GM12864 (cell line): ENCODE results near the gene RPS6KC1.
"Not testable (repeated sequence)": the region's sequence is repeated elsewhere in the genome, so short reads cannot be mapped to it uniquely, and the experiment has no call there.

ENCODE experiments used
- DNase-seq: peaks from one replicate; pipeline ENCODE4 v3.0.0-alpha.2; 2011; ENCODE audit warnings: low read depth
- H3K4me3 ChIP-seq: 2 replicates; pipeline ENCODE4 v1.5.1; 2011; ENCODE audit warnings: mild to moderate bottlenecking, low read depth, low read length, control low read depth
- CTCF ChIP-seq: IDR thresholded peaks from 2 replicates; pipeline ENCODE4 v1.5.1; 2011; ENCODE audit warnings: low read depth, mild to moderate bottlenecking, moderate library complexity, low read length, control low read depth, inconsistent platforms; ENCODE audit errors: missing control alignments

The RPS6KC1 gene

GRCh38 chr1:213200630-213201029 lies 149.6 kb downstream of the RPS6KC1 start:
- no peak overlapping the region for H3K4me3 ChIP-seq
- TF ChIP-seq CTCF: no peak
- DNase-seq: no peak

- no peak for DNase-seq
- H3K4me3 ChIP-seq: no peak overlapping the region
- TF ChIP-seq CTCF: no peak
Observed at GRCh38 chr1:213201380-213202155, 150.5 kb downstream of the RPS6KC1 start.

GRCh38 chr1:213211201-213211600 lies 160.2 kb downstream of the RPS6KC1 start:
- DNase-seq: no peak
- TF ChIP-seq CTCF: no peak
- no peak overlapping the region for H3K4me3 ChIP-seq

DNA sequence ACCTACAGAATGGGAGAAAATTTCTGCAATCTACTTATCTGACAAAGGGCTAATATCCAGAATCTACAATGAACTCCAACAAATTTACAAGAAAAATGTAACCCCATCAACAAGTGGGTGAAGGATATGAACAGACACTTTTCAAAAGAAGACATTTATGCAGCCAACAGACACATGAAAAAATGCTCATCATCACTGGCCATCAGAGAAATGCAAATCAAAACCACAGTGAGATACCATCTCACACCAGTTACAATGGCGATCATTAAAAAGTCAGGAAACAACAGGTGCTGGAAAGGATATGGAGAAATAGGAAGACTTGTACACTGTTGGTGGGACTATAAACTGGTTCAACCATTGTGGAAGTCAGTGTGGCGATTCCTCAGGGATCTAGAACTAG lies 168.0 kb downstream of the RPS6KC1 start:
- not testable (repeated sequence) for DNase-seq, H3K4me3 ChIP-seq

DNA sequence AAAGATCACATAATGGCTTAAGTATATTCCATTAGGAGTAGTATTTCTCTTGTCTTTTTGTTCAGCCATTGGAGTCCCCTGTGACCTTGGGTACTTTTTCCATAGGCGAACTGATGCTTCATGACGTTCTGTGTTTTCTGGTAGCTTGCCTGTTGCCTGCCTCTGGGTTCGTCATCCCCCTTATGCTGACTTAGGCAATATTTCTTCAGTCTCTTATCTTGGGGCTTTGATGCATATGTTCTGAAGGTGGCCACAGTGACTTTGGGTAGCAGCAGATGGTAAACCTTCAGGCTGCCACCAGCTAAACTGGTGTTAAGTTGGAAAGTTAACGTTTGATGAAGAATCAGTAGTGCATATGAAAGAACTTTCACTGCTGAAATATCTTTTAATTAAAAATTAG lies 170.2 kb downstream of the RPS6KC1 start:
- H3K4me3 ChIP-seq: no peak overlapping the region
- no peak for TF ChIP-seq CTCF
- no peak for DNase-seq

- TF ChIP-seq CTCF: no peak
- DNase-seq: no peak
Observed at GRCh38 chr1:213227458-213227857, 176.4 kb downstream of the RPS6KC1 start.

DNA sequence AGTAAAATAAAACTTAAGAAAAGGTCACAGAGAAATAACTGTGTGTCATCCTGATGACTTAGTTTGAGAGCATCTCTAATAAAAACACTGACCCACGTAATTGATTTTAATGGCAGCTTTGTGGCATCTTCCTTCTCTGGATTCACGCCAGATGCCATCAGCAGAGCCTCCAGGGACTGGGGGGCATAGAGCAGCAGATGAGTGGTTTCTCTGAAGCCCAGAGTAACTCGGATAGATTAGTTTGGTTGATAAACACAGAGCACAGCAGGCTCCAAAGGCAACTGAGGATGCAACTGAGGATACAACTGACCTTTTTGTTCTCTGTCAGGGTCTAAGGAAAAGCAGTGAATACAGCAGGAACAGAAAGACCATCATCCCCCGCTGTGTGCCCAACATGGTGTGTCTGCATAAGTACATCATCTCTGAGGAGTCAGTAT lies 180.8 kb downstream of the RPS6KC1 start:
- no peak for DNase-seq
- no peak overlapping the region for H3K4me3 ChIP-seq
- no peak for TF ChIP-seq CTCF

More at GRCh38 chr1:213227458-213227857, 176.4 kb downstream of the RPS6KC1 start:
- H3K4me3 ChIP-seq: no peak overlapping the region
